Activated CD8-positive, alpha-beta memory T cell treated with anti-CD3 and anti-CD28 coated beads for 4 hours (primary cell): ENCODE results near the gene PPARA.

ENCODE experiments used
- DNase-seq, 2 donors: peaks; one replicate each; pipeline ENCODE4 v3.0.0-alpha.2; 2020; ENCODE audit warnings: low read depth in 2 of 2

Gene PPARA

DNA sequence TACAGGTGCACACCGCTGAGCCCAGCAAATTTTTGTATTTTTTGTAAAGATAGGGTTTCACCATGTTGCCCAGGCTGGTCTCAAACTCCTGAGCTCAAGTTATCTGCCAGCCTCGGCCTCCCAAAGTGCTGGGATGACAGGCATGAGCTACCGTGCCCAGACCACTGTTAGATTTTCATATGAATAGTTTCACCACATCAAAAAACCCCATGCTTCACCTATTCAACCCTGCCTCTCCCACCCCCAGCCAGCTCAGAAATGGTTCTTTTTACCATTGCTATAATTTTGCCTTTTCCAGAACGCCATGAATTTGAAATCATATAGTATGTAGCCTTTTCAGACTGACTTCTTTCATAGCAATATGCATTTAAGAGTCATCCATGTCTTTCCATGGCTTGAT lies 61.9 kb downstream of the PPARA start:
- no peak for DNase-seq

DNA sequence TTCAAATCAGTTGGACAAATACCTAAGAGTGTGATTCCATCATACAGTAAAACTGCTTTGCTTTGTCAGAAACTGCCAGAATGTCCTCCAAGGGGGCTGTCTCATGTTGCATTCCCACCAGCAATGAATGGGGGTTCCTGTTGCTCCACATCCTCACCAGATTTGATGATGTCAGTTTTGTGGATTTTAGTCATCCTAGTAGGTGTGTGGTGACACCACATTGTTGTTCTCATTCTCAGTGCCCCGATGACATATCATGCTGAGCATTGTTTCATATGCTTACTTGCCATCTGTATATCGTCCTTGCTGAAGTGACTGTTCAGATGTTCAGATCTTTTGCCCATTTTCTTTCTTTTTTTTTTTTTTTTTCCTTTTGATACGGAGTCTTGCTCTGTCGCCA lies 62.7 kb downstream of the PPARA start:
- no peak for DNase-seq

DNA sequence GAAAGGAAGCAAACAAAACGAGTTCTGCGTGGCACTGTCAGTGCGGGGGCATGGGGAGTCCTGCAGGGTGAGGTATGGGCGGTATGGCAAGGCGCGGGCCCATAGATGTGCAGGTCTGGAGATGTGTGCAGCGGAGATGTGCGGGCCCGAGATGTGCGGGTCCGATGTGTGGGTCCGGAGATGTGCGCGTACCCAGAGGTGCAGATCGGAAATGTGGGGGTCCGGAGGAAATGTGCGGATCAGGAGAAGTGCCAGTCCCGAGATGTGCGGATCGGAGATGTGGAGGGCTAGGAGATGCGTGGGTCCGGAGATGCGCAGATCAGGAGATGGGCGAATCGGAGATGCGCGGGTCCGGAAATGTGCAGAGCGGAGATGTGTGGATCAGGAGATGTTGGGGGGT lies 63.8 kb downstream of the PPARA start:
- DNase-seq, result no peak

DNA sequence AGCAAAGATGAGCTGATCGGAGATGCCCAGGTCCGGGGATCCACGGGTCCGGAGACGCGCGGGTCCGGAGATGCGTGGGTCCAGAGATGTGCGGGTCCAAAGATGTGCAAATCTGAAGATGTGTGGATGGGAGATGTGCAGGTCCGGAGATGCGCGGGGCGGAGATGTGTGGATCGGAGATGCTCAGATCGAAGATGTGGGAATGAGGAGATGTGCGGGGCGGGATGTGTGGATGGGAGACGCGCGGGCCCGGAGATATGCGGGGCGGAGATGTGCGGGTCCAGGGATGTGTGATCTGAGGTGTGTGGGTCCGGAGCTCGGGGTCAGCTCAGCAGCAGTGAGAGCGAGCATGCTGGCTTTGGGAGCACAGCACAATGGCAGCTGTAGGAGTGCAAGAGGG lies 64.3 kb downstream of the PPARA start:
- no peak for DNase-seq

DNA sequence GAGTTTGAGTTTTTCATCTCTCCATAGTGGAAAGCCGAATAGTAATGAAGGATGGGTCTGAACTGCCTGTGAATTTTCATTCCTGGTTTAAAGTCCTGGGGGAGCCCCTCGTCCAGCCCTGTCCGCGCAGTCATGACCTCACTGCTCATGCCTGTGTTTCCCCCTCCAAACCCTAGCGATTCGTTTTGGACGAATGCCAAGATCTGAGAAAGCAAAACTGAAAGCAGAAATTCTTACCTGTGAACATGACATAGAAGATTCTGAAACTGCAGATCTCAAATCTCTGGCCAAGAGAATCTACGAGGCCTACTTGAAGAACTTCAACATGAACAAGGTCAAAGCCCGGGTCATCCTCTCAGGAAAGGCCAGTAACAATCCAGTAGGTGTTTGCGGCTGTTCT lies 69.3 kb downstream of the PPARA start:
- DNase-seq, result no peak

DNA sequence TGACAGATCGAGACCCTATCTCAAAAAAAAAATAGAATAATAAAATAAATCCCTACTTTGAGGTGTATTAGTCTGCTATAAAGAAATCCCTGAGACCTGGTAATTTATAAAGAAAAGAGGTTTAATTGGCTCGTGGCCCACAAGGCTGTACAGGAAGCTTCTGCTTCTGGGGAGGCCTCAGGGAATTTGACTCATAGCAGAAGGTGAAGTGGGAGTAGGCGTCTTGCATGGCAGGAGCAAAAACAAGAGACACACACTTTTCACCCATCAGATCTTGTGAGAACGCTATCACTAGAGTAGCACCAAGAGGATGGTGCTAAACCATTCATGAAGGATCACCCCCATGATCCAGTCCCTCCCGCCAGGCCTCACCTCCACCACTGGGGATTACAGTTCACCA lies 70.6 kb downstream of the PPARA start:
- no peak for DNase-seq

DNA sequence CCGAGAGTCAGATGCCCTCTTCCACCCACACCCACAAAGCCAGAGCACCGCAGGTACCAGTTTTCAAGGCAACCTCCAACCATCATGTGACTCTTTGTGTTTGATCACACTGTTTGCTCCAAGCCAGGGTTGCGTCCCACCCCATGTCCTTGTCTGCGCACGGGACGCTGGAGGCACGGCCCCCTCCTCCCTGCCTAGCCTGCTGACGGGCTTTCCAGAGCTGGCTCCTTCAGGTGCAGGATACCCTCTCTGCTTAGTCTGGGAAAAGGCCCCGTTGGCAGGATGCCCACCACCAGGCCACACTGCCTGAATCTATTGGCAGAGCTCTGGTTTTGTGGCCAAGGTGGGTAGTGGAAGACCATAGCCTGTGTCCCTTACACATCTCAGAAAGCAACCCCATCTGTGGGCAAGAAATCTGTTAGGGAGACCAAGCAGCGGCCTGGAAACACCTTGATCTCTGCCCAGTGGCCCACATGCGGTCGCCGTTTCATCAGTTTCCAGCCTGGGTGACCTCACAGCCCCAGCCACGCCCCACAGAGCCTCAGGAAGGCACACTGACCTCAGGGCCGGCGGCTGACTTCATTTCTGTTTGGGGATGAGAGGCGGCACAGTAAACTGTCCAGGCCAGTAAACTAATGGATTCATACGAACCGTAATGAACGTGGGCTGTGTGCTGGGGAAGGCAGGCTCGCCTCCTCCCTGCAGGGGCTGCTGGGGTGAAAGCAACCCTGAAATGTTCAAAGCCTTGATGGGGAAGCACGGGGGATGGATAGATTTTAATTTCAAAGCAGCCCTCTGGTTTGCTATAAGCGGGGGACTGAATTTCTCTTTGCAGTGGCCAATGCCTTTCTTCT lies 73.9 kb downstream of the PPARA start:
- DNase-seq, result no peak

DNA sequence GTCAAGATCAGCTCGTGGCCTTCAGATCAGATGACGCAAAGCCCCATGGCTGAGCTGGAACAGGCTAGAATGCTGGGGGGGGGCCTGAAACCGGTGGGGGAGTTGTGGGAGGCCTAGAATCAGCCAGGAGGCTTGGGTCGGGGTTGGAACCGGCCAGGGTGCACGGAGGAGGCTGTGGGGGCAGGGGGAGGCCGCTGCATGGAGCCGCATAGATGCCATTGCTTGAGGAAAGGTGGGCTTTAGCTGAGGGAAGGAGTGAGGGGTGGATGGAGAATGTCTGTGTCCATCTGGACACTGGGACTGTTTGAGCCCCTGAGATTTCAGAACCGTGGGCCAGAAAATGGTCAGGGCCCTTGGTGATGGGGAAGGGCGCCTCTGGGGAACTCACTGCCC lies 74.6 kb downstream of the PPARA start:
- DNase-seq, result no peak

DNA sequence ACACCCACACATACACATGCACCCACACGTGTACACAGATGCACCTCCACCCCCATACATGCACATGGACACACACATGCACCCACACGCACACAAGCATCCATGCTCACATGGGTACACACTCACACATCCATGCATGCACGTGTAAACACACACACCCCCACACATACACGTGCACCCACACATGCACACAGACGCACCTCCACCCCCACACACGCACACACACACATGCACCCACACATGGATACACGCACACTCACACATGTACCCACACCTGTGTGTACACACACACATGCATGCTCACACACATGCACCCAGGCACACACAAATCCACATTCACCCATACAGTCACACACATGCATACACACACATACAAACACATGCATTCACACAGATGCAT lies 75.3 kb downstream of the PPARA start:
- no peak for DNase-seq

DNA sequence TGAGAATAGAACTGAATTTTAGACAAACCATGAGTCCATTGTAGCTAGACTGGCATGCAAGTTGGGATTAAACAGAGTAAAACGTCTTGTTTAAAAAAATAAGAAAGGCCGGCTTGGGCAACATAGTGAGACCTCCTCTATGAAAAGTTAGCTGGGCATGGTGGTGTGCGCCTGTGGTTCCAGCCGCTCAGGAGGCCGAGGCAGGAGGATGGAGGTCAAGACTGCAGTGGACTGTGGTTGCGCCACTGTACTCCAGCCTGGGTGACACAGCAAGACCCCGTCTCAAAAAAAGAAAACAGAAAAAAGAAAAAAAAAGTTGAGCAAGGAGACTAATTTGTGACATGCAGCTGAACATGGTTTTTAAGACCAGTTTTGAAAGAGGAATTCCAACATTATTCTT lies 76.3 kb downstream of the PPARA start:
- no peak for DNase-seq

DNA sequence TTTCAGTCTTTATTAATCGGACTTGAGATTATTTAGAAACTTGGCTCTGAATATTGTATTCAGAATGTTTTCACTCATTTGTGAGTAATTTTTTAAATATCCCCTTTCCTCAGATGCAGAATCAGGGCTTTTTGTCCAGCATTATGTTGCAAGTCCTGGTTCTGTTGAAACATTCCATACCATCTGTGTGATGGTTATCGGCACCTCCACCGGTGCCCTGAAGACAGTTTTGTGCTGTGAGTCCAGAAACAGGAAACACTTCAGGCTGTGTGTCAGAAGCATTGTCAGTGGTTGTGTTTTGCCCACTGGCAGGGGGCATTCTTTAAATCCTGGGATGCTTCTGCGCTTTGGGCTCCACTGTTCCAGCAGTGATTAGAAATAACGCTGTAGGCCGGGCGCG lies 79.4 kb downstream of the PPARA start:
- DNase-seq, result no peak

DNA sequence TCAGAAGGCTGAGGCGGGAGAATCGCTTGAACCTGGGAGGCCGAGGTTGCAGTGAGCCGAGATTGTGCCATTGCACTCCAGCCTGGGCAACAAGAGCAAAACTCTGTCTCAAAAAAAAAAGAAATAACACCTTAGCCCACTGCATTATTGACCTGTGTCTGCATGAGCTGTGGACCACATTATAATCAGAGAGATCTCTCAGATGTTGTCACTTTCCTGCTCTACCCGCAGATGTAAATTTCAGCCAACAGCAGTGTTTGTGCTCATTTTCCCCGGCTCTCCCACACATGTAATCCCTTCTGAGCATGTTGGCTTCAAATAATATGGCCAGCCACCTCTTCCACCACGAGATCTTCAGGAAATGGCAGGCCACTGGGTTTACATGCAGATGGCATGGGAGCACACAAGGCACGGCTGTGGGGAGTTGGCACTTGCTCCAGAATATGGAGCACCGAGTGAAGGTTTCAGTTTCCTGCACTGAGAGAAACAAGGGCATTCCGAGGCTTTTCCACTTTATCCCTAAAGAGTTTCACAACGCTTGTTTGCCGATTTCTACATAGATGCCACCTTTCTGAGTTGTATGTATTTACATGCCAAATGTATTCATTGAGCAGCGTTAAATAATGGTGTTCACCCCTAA lies 80.1 kb downstream of the PPARA start:
- DNase-seq, result no peak

DNA sequence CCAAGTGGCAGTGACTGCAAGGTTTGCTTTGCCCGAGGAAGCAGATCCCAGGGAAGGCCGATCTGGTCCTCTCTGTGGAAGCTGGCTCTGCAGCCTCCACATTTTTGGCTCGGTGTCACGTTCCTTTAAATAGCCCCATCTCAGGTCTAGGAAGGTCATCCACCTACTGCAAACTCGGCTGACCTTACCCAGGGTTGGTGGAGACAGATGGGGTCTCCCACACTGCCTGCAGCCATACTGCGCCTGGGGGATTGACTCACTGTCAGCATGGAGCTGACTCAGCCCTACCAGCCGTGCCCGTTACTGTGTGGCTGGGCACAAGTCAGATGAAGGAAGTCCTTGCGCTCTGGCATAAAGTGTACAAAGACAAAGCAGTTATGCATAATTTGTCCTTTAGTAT lies 82.9 kb downstream of the PPARA start:
- DNase-seq, result no peak

DNA sequence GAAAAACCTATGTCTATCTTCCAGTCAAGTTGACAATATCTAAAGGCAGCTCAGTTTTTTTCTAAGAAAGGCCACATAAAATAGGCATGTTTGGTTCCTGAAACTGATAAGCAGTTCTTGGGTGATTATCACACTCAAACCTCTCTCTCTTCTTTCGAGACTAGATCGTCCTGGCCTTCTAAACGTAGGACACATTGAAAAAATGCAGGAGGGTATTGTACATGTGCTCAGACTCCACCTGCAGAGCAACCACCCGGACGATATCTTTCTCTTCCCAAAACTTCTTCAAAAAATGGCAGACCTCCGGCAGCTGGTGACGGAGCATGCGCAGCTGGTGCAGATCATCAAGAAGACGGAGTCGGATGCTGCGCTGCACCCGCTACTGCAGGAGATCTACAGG lies 84.6 kb downstream of the PPARA start:
- DNase-seq, result no peak

DNA sequence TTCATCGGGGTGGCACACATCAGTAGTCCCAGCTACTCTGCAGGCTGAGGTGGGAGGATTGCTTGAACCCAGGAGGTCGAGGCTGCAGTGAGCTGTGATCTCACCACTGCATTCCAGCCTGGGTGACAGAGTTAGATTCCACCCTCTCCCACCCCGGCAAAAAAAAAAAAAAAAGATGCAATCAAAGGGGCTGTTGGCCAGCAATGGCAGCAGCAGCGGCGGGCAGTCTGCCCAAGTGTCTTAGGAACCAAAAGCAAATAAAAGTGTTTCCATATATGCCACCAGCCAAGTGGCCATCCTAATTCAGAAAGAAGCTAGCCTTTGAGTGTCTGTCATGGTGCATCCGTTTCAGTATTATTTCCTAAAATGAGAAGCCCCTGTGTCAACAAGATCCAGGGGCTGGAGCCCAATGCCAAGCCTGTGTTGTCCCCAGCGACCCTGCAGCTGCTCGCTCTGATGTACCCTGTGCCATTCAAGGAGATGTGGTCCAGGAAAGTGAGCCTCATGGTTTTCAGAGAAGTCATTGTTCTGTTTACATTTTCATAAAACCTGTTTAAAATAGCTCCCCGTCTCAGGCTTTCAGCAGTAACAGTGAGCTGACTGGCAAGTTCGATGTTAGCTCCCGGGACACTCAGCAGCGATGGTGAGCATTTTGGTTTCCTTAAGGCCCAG lies 87.3 kb downstream of the PPARA start:
- DNase-seq, result no peak

DNA sequence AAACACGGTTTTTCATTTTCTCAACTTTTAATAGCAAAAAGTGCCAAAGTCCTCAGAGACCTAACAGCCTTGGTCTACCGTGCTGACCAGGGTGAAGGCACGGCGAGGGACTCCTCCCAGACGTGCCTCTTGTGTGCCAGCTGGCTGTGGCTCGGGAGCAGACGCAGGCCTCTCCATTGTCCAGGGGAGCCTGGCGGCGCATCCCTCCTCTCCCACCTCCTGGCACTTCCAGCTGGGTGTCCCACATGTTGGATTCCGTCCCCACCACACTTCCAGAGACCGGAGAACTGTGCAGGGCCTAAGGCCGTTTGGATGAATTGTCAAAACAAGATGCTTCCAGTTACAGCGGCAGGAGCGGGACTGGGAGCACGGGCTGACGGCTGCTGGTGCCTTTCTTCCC lies 88.2 kb downstream of the PPARA start:
- DNase-seq, result no peak

DNA sequence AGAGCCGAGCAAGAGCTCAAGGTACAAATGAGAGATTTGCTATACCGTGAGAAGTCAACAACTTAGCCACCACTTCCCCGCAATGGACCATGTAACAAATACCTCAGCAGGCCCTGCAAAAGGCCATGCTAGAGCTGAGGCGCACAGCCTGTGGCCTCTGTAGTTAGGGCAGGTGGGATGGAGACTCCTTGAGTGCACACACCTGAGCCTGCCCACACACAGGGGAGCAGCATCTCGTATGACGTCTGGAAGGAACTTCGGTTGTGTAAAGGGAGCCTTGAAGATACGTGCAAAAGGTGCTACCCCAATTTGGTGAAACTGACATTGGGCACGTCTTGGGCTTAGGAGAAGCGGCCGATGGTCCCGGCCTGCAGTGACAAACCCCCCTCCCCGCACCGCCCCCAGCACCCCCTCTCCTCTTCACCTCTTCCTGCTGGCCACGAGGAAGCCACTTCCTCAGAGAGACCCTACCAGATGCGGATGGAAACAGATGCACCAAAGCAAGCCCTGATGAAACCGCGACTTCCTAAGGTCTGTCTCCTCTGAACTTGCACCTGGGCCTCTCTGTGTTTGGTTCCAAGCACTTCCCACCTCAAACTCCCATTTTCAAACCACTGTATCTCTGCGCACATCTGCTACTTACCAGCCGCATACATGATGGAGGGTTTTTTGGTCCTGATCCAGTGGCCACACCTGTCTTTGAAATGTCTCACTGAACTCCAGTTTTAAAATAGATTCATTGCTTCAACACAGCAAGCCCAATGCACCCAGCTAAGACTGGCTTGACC lies 89.1 kb downstream of the PPARA start:
- no peak for DNase-seq

DNA sequence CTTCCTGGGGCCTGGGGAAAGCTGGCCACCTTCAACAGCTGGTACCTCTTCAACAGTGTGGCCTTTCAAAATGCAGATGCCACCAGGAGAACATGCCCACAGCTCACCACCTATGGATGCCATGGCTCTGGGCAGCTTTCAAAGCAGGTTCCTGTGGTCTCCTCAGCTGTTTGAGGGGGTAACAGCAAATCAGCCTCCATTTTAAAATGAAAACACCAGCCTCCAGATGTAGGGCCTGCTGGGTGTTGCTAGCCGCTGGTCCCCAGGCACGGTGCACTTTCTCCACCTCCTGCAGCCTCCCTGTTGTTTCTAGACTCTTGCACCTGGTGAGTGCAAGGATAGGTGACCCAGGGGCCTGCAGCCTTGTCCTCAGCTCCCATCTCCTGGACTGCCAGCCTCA lies 89.7 kb downstream of the PPARA start:
- no peak for DNase-seq

DNA sequence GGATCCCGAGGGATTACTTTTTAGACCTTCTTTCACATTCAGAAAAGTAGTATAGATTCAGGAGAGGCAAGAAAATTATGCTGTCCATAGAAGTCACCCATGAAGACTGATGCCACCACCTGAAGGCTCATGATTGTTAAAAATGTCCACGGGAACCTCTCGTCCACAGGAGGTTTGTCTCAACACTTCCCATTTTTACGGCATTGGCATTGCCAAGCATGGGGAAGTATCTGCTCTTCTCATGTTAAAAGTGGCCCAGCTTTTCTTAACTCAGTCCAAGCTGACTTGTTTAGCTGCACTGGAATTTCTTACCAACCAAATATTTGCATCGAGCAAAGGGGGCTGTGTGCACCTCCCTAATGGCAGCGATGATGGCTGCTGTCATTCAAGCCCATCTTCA lies 90.2 kb downstream of the PPARA start:
- no peak for DNase-seq

DNA sequence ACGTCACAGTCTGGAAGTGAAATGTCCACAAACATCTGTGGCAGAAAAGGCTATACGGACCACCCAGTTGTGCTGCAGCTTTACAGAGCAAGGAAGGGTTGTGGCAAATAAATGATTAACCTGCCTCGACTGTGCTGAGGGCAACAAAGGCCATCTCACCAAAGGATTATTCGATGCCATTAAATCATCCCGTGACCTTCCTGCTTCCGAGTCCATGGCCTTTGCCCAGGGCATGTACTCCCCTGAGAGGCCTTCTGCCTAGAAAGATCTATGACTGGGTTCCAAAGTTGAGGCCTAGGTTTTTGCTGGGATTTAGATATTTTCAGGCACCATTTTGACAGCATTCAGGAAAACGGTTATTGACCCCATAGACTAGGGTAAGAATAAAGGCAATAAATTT lies 90.6 kb downstream of the PPARA start:
- no peak for DNase-seq

DNA sequence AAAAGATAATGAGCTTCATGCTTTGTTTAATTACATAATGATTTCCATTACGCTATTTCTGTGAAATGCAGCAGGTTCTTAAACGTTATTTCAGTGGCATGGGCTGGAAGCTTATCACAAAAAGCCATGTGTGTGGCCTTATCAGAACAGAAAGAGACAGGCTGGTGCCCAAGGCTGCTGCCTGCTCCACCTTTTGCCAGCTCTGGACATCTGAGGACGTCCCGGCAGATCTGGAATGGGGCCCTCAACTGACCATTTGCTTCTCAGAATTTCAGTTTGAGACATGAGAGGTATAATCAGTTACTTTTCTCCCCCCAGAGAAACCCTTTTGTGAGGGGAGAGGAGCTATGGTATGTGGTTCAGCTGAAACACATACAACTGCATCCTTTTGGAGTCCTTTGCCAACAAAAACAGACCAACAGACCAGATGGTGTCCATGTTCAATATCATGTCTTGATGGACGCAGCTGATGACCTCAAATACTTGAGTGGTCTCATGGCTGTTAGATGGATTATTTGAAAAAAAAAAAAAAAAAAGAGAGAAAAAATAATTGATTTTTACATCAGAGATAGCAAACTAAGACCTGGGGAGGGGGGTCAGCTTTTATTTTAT lies 91.2 kb downstream of the PPARA start:
- no peak for DNase-seq

DNA sequence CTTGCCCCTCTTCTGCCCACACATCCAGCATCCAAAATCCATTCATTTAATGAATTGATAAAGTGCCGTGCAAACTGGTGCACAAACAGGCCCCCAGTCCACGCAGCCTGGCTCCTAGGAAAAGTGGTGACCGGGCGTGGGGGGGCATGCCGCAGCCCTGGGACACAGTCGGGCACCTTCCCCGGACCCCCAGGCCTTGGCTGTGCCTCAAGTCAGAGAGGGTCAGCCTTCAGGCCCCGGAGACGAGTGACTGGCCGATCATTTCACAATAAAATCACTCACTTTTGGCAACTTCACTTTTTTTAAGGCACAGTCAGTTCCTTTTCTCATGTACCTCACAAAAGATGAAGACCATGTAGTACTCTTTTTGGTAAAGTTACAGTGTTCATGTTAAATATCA lies 91.8 kb downstream of the PPARA start:
- no peak for DNase-seq
